ENCODE results near the gene AMIGO1. TPM values are rescaled to one million over a fixed set of nuclear protein-coding genes. Genes with fewer than 3 reads are reported as not detected.
A peak's percentile ranks its signal among the peaks of the same experiment; 100 is the strongest.

Gene AMIGO1
- total and polyA plus RNA-seq, 10 of the 15 experiments (the other 5 are each of a cell fraction or from before 2014, with no cell fraction given): 0.02 to 0.28 (median 0.08) TPM; not detected in 1

GRCh38 chr1:109493805-109494539 is 15.6 kb downstream of the AMIGO1 start, which contains the start of gene CYB561D1 (continued):
- TF ChIP-seq ZBTB40 (IDR thresholded peaks at IDR 0.05; ENCODE audit: borderline replicate concordance) (peak; percentile 67), E2F8 (IDR thresholded peaks at IDR 0.05; ENCODE audit: low read depth, partially characterized antibody) (no peak), NFIC (IDR thresholded peaks at IDR 0.05; ENCODE audit: low read depth, low read length) (no peak), RUNX3 (IDR thresholded peaks at IDR 0.05; ENCODE audit: low read length) (no peak; the same call in none of the 2 replicates), TBL1XR1 (IDR thresholded peaks at IDR 0.05; ENCODE audit: low read depth, low read length) (no peak), E2F4 (IDR thresholded peaks at IDR 0.05; ENCODE audit: low read depth, low read length) (no peak; the same call in 1 of the 2 replicates), POU2F2 (IDR thresholded peaks at IDR 0.05; ENCODE audit: borderline replicate concordance, low read depth, low read length) (0 out of 3 replicates have a peak, but pooled peaks have one; percentile 39), EP300 (IDR thresholded peaks at IDR 0.05; ENCODE audit: borderline replicate concordance in 1 of 2, control insufficient read depth in 1 of 2, low read depth in 2 of 2, low read length in 2 of 2) (0 out of 4 replicates have a peak, but pooled peaks of 1 of the 2 experiments have one; percentile 14), ZZZ3 (IDR thresholded peaks at IDR 0.05; ENCODE audit: control insufficient read depth, insufficient read length, low read depth) (no peak), MTA2 (IDR thresholded peaks at IDR 0.05; ENCODE audit: low read depth) (no peak), RB1 (IDR thresholded peaks at IDR 0.05; ENCODE audit: borderline replicate concordance) (peak; percentile 93), ZBTB33 (IDR thresholded peaks at IDR 0.05) (no peak), HSF1 (IDR thresholded peaks at IDR 0.05; ENCODE audit: low read depth, low read length) (no peak), ZNF384 (IDR thresholded peaks at IDR 0.05; ENCODE audit: borderline replicate concordance, low read depth, low read length) (no peak), IRF3 (IDR thresholded peaks at IDR 0.05) (no peak)
